Thyroid gland (tissue), 4 donors: ENCODE data around the gene IFNA6.
A peak's percentile ranks its signal among the peaks of the same experiment; 100 is the strongest.

Source experiments
- POLR2A ChIP-seq, 2 donors: fragments of 450-650 bp; IDR thresholded peaks; one replicate each; pipeline ENCODE4 v1.6.1; 2017; ENCODE audit warnings: antibody characterized with exemption in 2 of 2, mild to moderate bottlenecking in 2 of 2, moderate library complexity in 1 of 2
- TF ChIP-seq, protein P1 (sequence below), 6 experiments: fragments of 200-600 bp in 3 of 6; fragments of 450-650 bp in 3 of 6; sonication (generic) in 3 of 6; IDR thresholded peaks; one replicate each; pipeline ENCODE4 v1.5.1; 2016 to 2019; ENCODE audit warnings: antibody characterized with exemption in 6 of 6, mild to moderate bottlenecking in 2 of 6, inconsistent platforms in 1 of 6, moderate library complexity in 1 of 6

DNA sequence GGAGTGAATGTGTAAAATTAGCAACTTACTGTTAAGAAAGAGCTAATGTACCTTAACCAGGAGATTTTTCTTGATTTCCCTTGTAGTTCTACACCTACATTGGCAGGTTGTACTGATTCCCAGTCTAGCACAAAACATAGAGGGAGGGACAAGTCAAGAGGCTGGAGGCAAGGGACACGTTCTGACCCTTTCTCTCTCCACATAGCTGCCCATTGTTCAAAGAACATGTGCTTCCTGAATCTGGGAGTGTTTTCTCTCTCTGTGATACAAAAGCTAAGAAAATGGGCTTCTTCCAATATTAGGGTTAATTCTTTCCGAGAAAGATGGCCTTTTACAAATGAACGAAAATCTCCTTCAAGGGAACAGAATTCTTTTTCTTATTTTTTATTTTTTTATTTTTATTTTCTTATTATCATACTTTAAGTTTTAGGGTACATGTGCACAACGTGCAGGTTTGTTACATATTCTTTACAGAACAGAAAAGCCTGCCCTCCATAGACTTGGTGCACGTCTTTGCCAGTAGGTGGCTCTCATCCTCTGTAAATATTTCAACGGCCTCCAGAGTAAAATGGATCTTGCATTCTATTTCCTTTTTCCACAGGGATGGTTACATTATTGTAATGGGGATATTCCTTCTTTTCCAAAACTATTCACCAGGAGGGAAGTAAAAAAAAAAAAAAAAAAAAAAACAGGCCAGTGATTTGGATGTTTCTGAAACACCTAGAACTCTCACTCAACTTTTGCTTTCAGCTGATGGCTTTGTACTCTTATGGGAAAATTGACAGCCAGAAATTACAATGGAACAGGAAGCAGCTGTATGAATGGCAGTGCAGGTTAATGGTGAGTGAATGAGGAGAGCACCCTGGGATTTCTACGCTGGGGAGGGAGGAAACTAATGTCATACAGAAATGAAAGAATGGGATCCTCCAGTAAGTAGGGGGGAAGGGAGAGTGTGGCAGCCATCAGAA is 32.4 kb downstream of the IFNA6 start:
- TF ChIP-seq, protein P1, sequence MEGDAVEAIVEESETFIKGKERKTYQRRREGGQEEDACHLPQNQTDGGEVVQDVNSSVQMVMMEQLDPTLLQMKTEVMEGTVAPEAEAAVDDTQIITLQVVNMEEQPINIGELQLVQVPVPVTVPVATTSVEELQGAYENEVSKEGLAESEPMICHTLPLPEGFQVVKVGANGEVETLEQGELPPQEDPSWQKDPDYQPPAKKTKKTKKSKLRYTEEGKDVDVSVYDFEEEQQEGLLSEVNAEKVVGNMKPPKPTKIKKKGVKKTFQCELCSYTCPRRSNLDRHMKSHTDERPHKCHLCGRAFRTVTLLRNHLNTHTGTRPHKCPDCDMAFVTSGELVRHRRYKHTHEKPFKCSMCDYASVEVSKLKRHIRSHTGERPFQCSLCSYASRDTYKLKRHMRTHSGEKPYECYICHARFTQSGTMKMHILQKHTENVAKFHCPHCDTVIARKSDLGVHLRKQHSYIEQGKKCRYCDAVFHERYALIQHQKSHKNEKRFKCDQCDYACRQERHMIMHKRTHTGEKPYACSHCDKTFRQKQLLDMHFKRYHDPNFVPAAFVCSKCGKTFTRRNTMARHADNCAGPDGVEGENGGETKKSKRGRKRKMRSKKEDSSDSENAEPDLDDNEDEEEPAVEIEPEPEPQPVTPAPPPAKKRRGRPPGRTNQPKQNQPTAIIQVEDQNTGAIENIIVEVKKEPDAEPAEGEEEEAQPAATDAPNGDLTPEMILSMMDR (IDR thresholded peaks at IDR 0.05): peak in 4 of 6 experiments; percentile 46 to 60 (median 56)
- no peak for TF ChIP-seq POLR2A (IDR thresholded peaks at IDR 0.05)
